Measurements from ENCODE around the gene COX6B2.

Gene COX6B2

GRCh38 chr19:55358943-55359908 lies 4.7 kb upstream of the COX6B2 start:
- Histone ChIP-seq H3K4ac (ENCODE audit: low read length) (no peak overlapping the region), H2AFZ (ENCODE audit: low read length) (no peak overlapping the region), H3K36me3 (replicated peaks in 1 of 2; ENCODE audit: control insufficient read depth in 2 of 2, insufficient read depth in 2 of 2, low read length in 2 of 2) (no peaks in the 10 kb centered on the region), H2BK12ac (ENCODE audit: low read length) (peak overlapping the region; percentile 4), H3K4me3 (ENCODE audit: low read length in 2 of 2) (no peak overlapping the region), H3K9ac (ENCODE audit: low read depth, low read length, poor library complexity) (no peak overlapping the region), H2AK5ac (ENCODE audit: low read depth, low read length) (peak overlapping the region; percentile 90), H3K18ac (ENCODE audit: low read length) (peak overlapping the region; percentile 71), H3K79me1 (ENCODE audit: low read depth, low read length) (no peaks in the 10 kb centered on the region), H2BK15ac (ENCODE audit: low read length) (peak overlapping the region; percentile 62), H3K27me3 (ENCODE audit: control insufficient read depth in 3 of 3, insufficient read depth in 3 of 3, low read depth in 1 of 3, low read length in 3 of 3) (peaks cover 6 to 36% (median 25%) of the 10 kb centered on the region in 3 experiments), H3K27ac (replicated peaks; ENCODE audit: low read length) (no peak overlapping the region), H3K4me1 (ENCODE audit: control insufficient read depth in 2 of 2, insufficient read depth in 1 of 2, low read depth in 1 of 2, low read length in 2 of 2) (peaks cover 8 to 11% of the 10 kb centered on the region in 2 donors), H4K8ac (ENCODE audit: low read depth, low read length) (no peak overlapping the region), H2BK120ac (ENCODE audit: low read depth, low read length) (no peak overlapping the region), H4K91ac (ENCODE audit: low read depth, low read length, poor library complexity) (no peak overlapping the region), H2BK5ac (ENCODE audit: low read length) (peak overlapping the region; percentile 13), H3K9me3 (replicated peaks in 1 of 2; ENCODE audit: control insufficient read depth in 2 of 2, insufficient read depth in 1 of 2, low read depth in 1 of 2, low read length in 2 of 2) (no peaks in the 10 kb centered on the region), H3K14ac (ENCODE audit: low read length) (no peak overlapping the region), H3K4me2 (ENCODE audit: insufficient read depth, low read length, poor library complexity, severe bottlenecking) (no peak overlapping the region), H3K23ac (ENCODE audit: low read depth, low read length, poor library complexity) (no peak overlapping the region)
- no peak for DNase-seq (ENCODE audit: low spot score)
- no CpG with 5 or more reads among the region's 32 CpGs for WGBS, 2 donors (ENCODE audit: extremely low coverage in 2 of 2, insufficient read length in 2 of 2, insufficient replicate concordance in 1 of 2)

GRCh38 chr19:55358493-55358892 lies 4.0 kb upstream of the COX6B2 start:
- H3K79me1 ChIP-seq (ENCODE audit: low read depth, low read length): no peaks in the 10 kb centered on the region
- H3K27me3 ChIP-seq (ENCODE audit: control insufficient read depth in 3 of 3, insufficient read depth in 3 of 3, low read depth in 1 of 3, low read length in 3 of 3): peaks cover 7 to 44% (median 31%) of the 10 kb centered on the region in 3 experiments
- peak overlapping the region; percentile 40 for H3K14ac ChIP-seq (ENCODE audit: low read length)
- H2AK5ac ChIP-seq (ENCODE audit: low read depth, low read length): peak overlapping the region; percentile 61
- H3K4me3 ChIP-seq (ENCODE audit: low read length in 2 of 2): no peak overlapping the region
- H3K9ac ChIP-seq (ENCODE audit: low read depth, low read length, poor library complexity): no peak overlapping the region
- no CpG with 5 or more reads among the region's 19 CpGs for WGBS, 2 donors (ENCODE audit: extremely low coverage in 2 of 2, insufficient read length in 2 of 2, insufficient replicate concordance in 1 of 2)
- H2BK120ac ChIP-seq (ENCODE audit: low read depth, low read length): no peak overlapping the region
- H2BK12ac ChIP-seq (ENCODE audit: low read length): no peak overlapping the region
- no peak overlapping the region for H4K91ac ChIP-seq (ENCODE audit: low read depth, low read length, poor library complexity)
- no peaks in the 10 kb centered on the region for H3K36me3 ChIP-seq (replicated peaks in 1 of 2; ENCODE audit: control insufficient read depth in 2 of 2, insufficient read depth in 2 of 2, low read length in 2 of 2)
- H2BK5ac ChIP-seq (ENCODE audit: low read length): no peak overlapping the region
- no peak overlapping the region for H3K27ac ChIP-seq (replicated peaks; ENCODE audit: low read length)
- no peak overlapping the region for H3K4me2 ChIP-seq (ENCODE audit: insufficient read depth, low read length, poor library complexity, severe bottlenecking)
- peak overlapping the region; percentile 62 for H2BK15ac ChIP-seq (ENCODE audit: low read length)
- H2AFZ ChIP-seq (ENCODE audit: low read length): no peak overlapping the region
- H4K8ac ChIP-seq (ENCODE audit: low read depth, low read length): no peak overlapping the region
- H3K4me1 ChIP-seq (ENCODE audit: control insufficient read depth in 2 of 2, insufficient read depth in 1 of 2, low read depth in 1 of 2, low read length in 2 of 2): peaks cover 11 to 14% of the 10 kb centered on the region in 2 donors
- H3K9me3 ChIP-seq (replicated peaks in 1 of 2; ENCODE audit: control insufficient read depth in 2 of 2, insufficient read depth in 1 of 2, low read depth in 1 of 2, low read length in 2 of 2): no peaks in the 10 kb centered on the region
- H3K23ac ChIP-seq (ENCODE audit: low read depth, low read length, poor library complexity): no peak overlapping the region
- H3K4ac ChIP-seq (ENCODE audit: low read length): no peak overlapping the region
- DNase-seq (ENCODE audit: low spot score): no peak
- no peak overlapping the region for H3K18ac ChIP-seq (ENCODE audit: low read length)

DNA sequence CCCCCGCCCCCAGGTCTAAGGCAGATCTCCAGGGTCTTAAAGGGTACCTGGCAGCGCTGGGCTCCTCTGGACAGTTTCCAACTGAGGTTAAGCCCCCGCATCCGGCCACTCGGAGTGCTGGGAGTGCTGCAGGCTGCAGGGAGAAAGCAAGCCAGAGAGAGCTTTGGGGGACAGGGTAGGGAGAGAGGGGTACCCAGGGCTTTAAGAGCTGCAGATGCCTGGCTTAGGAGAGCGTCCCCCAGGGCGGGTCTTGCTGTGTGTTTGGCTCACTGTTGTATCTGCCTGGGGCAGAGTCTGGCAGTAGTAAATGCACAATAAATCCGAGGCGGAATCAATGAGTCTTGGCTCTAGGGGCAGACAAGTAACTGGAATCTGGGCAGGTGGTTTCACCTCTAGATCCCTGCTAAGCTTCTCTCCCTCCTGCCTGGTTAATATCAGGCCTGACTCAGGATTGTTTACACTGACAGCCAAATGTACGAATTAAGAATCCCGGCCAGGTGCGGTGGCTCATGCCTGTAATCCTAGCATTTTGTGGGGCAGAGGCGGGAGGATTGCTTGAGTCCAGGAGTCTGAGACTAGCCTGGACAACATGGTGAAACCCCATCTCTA lies 798 bp upstream of the COX6B2 start:
- H3K79me1 ChIP-seq (ENCODE audit: low read depth, low read length): no peaks in the 10 kb centered on the region

More for the DNA sequence above, 798 bp upstream of the COX6B2 start:
- Histone ChIP-seq H2AFZ (ENCODE audit: low read length) (no peak overlapping the region), H2BK120ac (ENCODE audit: low read depth, low read length) (no peak overlapping the region), H3K36me3 (replicated peaks in 1 of 2; ENCODE audit: control insufficient read depth in 2 of 2, insufficient read depth in 2 of 2, low read length in 2 of 2) (no peaks in the 10 kb centered on the region), H2BK15ac (ENCODE audit: low read length) (no peak overlapping the region), H3K18ac (ENCODE audit: low read length) (no peak overlapping the region), H3K4me1 (ENCODE audit: control insufficient read depth in 2 of 2, insufficient read depth in 1 of 2, low read depth in 1 of 2, low read length in 2 of 2) (peaks cover 7% of the 10 kb centered on the region in 2 donors), H3K23ac (ENCODE audit: low read depth, low read length, poor library complexity) (no peak overlapping the region), H2AK5ac (ENCODE audit: low read depth, low read length) (no peak overlapping the region), H2BK12ac (ENCODE audit: low read length) (no peak overlapping the region), H3K4ac (ENCODE audit: low read length) (no peak overlapping the region), H3K4me3 (ENCODE audit: low read length in 2 of 2) (peak overlapping the region in 1 of 2 donors; percentile 30), H3K27ac (replicated peaks; ENCODE audit: low read length) (no peak overlapping the region), H3K14ac (ENCODE audit: low read length) (no peak overlapping the region), H3K9me3 (replicated peaks in 1 of 2; ENCODE audit: control insufficient read depth in 2 of 2, insufficient read depth in 1 of 2, low read depth in 1 of 2, low read length in 2 of 2) (no peaks in the 10 kb centered on the region), H3K27me3 (ENCODE audit: control insufficient read depth in 3 of 3, insufficient read depth in 3 of 3, low read depth in 1 of 3, low read length in 3 of 3) (peaks cover 7 to 65% (median 54%) of the 10 kb centered on the region in 3 experiments), H3K4me2 (ENCODE audit: insufficient read depth, low read length, poor library complexity, severe bottlenecking) (no peak overlapping the region), H4K8ac (ENCODE audit: low read depth, low read length) (no peak overlapping the region), H3K9ac (ENCODE audit: low read depth, low read length, poor library complexity) (no peak overlapping the region), H2BK5ac (ENCODE audit: low read length) (no peak overlapping the region), H4K91ac (ENCODE audit: low read depth, low read length, poor library complexity) (no peak overlapping the region)
- WGBS, 2 donors (ENCODE audit: extremely low coverage in 2 of 2, insufficient read length in 2 of 2, insufficient replicate concordance in 1 of 2): no CpG with 5 or more reads among the region's 13 CpGs
- no peak for DNase-seq (ENCODE audit: low spot score)
